HG02943 (cell line): ENCODE data around the gene PTPRM.

Experiments used
- ATAC-seq: cut with Tn5 transposase; IDR thresholded peaks from one replicate; pipeline ENCODE4 v1.9.1; 2021; ENCODE audit warnings: mild to moderate bottlenecking, low read depth, moderate library complexity; ENCODE audit not compliant: unreplicated experiment

The PTPRM gene

DNA sequence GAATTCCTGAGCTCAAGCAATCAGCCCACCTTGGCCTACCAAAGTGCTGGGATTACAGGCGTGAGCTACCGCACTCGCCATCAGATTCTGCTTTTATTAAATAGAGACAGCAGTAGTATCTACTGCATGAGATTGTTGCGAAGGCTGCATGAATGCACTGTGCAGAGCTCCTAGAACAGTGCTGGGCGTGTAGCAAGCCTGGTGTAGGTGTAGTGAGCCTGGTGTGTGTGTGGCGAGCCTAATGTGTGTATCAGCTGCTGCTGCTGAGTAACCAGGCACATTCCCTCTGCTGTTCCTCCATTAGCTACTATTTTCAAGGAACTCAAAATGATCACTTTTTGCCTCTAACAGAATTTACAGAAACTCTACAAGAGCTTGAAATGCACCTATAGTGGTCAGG lies 57.6 kb downstream of the PTPRM start:
- no peak for ATAC-seq

DNA sequence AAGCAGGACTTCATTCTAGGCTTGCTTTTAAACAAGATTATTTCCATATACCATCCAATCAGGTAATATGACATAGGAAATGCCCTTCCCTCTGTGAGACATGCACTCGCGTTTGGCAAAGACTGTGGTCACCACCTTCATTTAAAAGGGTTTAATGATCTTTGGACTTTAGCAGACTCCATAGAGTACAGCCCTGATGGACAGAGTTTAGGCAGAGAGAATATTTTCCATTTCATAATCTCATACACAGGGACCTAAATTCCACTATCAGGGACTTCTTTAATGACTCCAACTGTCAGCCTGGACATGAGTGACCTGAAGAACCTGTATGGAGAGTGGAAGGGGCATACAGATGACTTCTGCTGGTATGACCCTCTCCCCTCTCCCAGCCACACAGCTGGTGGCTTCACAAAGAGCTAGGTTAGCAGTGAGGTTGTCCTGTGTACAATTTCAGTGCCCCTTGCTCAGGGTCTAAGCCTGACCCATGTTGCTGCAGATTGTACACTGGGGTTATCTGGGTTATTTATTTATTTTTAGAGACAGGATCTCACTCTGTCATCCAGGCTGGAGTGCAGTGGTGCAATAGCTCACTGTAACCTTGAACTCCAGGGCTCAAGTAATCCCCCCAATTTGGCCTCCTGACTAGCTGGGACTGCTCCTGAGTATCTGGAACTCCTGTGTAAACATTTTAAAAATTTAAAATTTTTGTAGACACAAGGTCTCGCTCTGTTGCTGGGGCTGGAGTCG lies 59.2 kb downstream of the PTPRM start:
- no peak for ATAC-seq

DNA sequence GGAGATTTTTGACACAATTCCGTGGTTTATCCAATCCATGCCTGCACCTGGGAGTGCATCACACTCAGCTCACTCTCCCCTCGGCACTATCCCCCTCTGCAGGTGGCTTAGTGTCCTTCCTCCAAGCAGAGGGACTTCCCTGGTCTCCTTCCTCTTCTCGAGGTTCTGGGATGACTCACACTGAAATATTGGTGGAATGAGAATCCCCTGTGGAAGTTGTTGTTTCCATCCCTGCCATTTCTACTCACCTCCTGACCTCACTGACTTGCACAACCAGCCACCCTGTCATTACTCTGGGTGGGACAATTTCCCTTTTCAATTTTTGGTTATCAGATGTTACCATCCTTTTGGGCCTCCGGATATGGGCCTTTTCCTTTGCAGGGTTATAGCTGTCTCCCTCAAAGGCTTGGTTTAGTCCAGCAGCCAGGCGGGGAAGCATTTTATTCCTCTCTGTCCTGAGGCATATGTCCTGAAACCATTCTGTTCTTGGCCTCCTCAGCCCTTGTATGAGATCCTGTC lies 59.9 kb downstream of the PTPRM start:
- ATAC-seq = no peak

DNA sequence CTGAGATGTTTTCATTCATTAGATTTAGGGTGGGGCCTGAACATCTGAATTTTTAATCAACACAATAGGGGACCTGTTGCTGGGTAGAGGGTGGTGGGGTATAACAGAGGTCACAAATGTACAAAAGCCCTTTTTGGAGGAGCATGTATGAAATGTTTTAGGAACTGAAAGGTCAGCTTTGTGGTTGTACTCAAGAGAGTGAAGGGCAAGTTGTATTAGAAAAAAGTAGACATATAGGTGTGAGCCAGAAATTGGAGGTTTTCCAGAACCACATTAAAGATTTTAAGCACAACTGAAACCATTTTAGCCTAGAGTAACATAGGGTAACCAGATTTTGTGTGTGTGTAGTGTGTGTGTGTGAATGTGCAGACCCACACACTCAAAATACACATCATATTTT lies 62.3 kb downstream of the PTPRM start:
- no peak for ATAC-seq

DNA sequence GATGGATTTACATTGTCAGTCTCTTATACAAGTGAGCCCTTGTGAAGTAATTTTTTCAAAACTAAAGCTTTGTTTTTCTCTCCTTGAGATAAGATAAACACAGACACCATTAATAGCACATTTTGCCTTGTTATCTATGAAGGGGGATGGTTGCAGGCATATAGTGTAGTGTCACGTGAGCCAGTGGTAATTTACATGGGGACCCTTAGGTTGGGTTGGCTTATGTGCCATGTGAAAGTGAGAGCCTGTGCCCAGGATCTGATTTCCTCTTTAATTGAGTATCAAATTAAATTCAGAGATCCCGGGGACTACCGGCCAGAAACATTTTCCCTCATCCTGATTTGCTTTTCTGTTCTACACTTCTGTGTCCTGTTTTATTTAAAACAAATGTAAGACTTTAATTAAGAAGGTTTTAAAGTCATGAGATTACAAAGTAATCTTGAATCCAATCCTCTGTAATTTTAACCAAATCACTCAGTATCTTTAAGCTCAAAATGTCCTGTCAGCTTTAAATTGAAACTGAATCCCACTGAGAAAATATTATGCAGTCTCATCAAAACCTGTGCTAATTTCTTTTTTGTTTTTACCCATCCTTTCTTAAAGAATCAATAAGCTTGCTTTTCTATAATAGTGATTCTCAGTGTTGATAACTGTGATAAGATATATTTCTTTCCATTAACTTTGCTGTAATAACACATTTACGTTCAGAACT lies 63.8 kb downstream of the PTPRM start:
- no peak for ATAC-seq

DNA sequence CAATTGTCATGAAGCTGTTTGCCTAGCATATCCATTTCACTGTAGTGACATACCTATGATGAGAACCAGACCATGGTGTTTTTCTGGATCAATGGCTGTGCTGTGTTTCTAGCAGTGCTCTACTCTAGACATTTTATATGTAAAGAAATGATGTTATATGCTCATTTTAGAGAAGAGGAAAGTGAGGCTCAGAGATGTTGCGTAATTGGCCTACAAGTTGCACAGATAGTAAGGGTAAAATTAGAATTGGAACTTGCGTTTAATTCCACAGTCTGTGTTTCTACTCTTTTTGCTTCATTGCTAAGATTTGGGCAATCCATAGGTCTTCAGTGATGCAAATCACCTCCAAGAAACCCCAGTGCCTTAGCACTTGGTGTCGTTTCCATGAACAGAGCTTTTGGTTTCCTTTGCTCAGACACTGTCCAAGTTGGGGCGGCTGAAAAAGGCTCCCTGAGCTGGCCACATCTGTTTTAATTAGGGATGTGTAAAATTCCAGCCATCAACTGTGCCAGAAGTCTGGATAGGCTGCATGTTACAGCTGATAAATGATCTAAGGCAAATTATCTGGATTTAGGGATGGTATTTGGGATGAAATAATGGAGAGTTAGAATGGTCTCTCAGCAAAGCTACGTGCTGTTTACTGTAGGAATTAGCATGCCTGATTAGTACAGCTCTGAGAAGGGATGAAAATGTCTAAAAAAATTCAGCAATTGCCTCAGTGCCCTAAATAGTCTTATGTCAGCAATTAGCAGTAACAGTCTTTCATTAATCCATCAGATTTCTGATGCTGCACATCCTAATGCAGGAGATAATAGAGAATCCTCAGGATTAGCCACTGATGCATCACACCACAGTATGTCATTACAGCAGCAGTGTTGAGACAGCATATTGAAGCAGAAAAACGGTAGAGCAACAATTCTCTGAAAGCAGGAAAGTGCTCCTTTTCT lies 65.3 kb downstream of the PTPRM start:
- ATAC-seq = no peak

DNA sequence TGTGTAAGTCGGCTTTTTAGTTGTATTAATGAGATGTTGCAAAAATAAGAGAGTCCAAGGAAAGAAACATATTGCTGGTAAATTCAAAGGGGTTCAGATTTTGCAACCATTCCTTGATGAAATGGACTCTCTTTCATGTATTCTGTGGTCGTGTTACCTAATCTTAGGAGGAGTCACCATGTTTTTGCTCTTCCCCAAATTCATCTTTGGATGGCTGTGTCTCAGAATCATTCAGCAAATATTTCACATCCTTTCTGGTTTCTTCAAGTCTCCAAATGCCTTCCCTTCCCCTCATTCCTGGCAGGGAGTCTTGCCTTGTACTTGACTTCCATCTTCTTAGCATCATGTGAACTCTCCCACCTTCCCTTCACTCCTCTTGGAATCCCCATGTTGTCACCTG lies 66.1 kb downstream of the PTPRM start:
- no peak for ATAC-seq

DNA sequence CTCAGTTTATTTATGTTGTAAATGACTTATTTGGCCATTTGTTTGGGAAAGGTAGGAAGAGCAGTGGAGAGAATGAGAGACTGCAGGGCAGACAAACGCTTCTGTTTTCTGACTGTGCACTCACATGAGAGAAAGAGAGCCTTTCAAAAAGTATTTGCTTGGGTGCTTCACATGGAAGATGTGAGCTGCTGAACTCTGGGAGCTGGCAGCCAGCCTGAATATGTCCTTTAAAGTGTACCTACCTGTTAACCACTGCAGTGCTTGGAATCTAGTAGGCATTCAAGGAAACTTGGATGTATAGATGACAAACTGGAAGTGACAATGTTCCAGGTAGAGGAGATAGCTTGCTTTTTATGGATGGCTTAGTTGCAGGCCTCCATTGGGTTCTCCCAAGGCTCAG lies 68.8 kb downstream of the PTPRM start:
- no peak for ATAC-seq

DNA sequence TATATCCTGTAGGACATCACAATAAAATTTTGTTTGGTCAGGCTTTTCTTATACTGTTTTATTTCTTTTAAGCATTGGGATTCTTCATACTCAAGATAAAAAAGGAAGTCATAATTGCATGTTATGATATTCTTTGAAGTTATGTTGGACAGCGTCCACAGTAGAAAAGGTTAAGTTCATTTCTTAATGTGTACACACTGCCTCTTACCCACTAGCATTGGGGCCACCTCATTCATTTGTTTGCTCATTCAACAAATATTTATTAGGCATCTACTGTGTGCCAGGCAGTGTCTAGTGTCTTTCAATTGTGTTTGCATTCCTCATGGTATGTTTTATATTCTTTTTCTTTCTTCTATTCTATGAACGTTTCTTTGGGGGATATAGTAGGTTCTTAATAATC lies 70.2 kb downstream of the PTPRM start:
- no peak for ATAC-seq

DNA sequence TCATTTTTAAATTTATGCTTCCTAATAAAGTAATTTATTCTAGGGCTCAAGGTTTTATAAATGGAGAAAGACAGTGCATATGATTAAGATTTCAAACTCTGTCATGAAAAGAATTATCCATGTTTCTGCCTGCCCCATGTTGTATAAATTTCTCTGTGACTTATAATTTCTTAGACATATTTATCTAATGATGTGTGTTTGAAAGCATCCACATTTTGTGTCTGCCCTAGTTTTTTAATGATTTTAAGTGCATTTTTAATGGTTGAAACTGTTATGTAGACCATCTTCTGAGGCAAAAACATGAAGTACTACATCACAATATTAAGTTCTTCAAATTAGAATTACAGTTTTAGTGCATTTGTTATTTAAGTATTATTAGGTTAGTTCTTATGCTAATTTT lies 71.2 kb downstream of the PTPRM start:
- ATAC-seq = no peak

DNA sequence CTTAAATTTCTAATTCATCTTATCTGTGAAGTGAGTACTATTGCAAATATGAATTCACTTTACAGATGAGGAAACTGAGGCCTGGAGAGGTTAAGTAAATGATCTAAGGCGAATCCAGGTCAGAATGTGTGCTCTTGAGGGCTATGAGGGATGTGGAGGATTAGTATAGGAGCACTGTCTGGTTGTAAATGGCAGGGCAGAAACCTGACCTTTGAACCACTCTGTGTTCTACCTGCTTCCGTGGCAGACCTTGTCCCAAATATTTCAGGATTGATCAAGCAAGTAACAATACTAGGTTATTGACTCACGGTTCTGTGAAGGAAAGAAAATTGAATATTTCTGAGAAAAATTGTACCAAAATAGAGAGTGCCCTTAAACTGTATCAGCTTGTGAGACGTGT lies 74.7 kb downstream of the PTPRM start:
- no peak for ATAC-seq

DNA sequence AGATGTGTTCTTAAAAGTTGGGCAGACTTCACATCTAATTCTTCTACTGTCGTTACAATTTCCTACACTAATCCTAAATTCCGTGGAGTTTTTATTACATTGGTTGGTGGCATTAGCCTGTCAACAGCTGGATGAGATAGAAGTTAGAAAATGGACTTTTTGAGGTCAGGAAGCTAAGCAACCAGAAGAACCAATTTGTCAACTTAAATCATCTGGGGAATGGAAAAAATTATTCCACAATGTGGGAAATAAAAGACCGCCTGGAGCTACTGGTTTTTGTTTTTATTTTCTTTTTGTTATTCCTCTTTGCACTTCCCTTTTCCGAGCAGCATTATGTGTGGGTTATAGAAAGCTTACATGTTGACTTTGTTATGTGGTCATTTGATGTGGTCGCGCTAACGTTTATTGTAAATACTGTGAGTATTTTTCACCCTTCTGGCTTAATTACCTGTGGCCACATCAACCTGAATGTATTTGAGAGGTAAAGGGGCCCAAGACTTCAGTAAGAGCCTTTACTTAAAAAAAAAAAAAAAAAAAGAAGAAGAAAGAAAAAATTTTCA lies 75.3 kb downstream of the PTPRM start:
- ATAC-seq = no peak

DNA sequence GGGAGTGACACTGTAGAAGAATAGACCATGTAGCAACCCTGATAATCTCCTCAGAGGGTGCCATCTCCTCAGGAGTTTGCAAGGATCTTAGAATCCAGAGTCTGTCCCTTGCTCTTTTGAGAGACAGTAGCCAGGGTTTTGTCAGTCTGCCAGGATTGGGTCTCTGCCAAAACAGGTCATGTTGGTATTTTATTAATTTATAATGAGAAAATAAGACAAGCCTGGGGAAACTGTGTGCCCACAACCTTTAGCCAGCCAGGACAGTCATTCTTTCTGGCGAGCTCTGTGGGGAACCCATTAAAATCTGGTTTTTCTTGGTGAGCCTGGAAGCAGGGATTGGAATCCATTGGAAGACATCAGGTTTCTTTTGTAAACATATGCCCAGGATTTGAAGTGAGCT lies 78.6 kb downstream of the PTPRM start:
- no peak for ATAC-seq

DNA sequence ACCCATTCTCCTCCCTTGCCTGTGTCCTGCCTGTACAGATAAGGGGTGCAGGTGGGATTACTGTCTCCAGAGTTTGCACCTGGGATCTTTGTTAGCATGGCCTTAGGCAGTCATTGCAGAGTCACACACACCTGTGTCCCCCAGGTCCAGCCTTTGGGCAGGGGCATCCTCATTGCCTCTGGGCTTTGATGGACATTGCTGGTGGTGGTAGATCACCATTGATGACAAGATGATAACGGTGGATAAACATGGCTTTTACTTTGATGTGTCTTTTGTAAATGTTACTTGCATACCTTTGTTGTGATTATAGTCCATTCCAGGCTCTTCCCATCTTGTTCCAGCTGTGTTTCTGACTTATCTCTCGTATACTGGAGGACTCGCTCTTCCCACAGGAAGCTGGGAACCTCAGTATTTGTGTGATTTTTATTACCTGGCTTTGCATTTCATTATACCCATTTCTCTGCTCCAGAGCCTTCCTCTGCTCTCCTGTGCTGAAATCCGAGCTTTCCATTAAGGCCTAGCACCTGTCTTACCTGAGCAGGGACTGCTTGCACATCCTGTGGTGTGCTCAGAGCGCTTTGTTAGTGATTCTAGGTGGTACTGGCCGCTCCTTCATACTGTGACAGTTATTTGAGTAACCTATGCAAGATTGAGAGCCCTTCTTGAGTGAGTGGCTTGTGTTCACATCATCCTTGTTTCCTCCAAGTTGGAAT lies 79.2 kb downstream of the PTPRM start:
- ATAC-seq = no peak

DNA sequence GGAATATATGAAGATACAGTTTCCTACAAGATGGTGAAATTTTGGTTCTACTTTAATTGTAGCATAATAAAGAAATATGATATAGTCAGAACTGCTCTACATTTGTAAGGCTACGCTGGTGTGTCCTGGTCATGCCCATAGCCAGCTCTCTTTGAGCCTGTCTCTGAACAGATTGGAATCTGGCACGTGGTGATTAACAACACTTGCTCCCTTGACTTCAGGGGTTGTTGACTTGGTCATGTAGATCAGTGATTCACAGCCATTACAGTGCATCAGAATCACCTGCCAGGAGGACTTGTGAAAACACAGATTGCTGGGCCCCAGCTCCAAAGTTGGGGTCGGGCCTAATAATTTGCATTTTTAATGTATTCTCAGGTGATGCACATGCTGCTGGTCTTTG lies 80.4 kb downstream of the PTPRM start:
- no peak for ATAC-seq

DNA sequence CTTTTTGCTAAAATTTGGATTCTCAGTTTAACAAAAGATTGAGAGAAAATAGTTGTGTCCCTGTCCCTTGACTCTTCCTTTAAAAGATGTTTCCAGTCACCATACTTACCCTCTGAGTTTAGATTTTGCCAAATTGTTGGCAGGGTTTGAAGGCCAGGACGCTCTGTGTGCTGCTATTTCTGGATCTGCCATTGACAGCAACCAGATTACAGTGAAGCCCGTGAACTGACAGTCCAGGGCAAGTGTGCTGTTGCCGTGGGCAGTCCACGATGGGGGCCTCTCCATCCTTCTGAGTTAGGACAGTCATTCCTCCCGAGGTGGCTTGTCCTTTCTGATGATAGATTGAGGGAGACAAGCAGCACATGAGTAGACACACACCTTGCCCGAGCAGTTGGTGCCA lies 89.9 kb downstream of the PTPRM start:
- no peak for ATAC-seq

DNA sequence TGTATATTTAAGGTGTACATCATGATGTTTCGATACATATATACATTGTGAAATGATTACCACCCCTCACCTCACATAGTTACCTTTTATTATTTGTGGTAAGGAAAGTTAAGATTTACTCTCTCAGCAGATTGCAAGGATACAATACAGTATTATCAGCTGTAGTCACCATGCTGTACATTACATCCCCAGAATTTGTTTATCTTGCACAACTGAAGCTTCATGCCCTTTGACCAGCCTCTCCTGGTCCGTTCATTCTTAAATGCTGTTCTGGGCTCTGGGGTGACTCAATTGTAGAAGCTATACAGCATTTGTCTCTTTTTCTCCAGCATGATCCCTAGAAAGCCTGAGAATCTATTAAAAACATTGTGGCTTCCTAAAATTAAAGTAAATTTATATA lies 90.8 kb downstream of the PTPRM start:
- ATAC-seq = no peak

DNA sequence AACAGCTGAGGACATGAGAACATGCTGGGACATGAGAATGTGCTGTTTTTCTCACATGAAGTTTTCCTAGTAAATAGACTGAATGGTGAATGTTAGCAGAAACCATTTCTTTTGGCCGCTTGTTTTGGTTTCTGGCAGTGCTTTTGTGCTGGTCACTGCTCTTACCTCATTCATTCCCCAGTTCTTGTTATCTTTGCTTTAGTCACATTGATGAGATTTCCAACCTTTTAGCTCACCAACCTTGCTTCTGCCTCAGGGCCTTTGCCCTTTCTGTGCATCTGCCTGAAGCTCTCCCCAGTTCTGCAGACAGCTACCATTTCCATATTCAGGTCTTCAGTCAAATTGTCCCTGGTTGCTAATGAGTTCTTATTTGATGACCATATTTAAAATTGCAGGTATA lies 91.6 kb downstream of the PTPRM start:
- ATAC-seq = no peak

DNA sequence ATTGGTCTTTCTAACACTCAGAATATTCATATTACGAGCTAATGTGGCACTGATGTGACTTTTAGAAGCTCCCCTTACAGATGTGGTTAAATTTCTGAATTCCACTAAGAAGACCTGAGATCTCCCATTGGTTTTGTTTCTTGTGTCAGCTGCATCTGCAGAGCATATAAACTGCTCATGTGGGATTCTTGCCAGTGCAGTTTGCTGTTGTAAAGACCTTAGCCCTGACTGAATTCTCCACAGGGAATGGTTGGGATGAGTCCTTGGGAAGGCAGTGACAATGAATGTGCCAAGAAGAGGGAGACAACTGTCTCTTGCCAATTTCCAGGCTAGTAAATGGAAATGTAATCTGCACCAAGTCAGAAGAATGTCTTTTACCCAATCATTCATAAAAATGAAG lies 94.1 kb downstream of the PTPRM start:
- ATAC-seq = no peak

DNA sequence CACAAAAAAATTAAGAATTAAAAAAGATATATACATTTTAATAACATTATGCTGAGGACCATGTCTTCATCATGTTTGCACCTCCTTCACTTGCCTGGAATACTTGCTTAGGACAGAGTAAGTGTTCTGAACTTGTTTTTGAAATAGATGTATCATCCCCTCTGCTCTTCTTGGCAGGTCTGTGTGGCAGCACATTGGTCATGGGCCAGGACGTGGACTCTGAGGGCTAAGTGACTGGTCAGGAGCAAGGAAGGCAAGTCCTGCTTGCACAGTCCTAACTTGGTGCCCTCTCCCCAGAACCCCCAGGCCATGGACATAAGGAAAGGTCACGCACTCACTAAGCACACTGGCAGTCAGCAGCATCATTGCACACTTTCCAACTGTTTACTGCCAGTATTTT lies 95.8 kb downstream of the PTPRM start:
- ATAC-seq = no peak
